HCT116 (cell line): ENCODE measurements around the gene RRBP1. TPM values are rescaled to one million over a fixed set of nuclear protein-coding genes. Genes with fewer than 3 reads are reported as not detected.

ENCODE experiments used
- ATAC-seq: fragments of 200-7000 bp; cut with Tn5 transposase; 2 replicates; pipeline ENCODE4 v1.9.1; 2020; ENCODE audit warnings: mild to moderate bottlenecking, moderate library complexity
- BruUV-seq: library from RNA; stranded (reverse); fragments of 400-500 nt; replicated peaks from 2 replicates; lab custom pipeline; 2021; lab: Mats Ljungman, UMichigan
- CTCF ChIA-PET: fragments of 300-600 bp; sonication (Branson Sonifier 250); formaldehyde crosslinking; loops from one replicate; lab custom pipeline; 2021; ENCODE audit warnings: antibody characterized with exemption; lab: Charles Lee
- POLR2A ChIA-PET: fragments of 300-600, 350-600 bp; sonication (Branson Sonifier 250); formaldehyde crosslinking; loops from one replicate; lab custom pipeline; 2021; ENCODE audit warnings: antibody characterized with exemption; lab: Charles Lee
- RAD21 ChIA-PET, 2 experiments: fragments of 300-600 bp; sonication (Branson Sonifier 250); formaldehyde crosslinking; loops; one replicate each; lab custom pipeline; 2023; ENCODE audit warnings: low total read pairs in 2 of 2; ENCODE audit not compliant: uncharacterized antibody in 2 of 2, unreplicated experiment in 2 of 2, low non-redundant PET in 1 of 2; lab: Charles Lee
- DNase-seq: peaks from one replicate; pipeline ENCODE4 v3.0.0-alpha.2; 2010; ENCODE audit warnings: low read depth, low spot score
- H2AFZ ChIP-seq: fragments of 200-600 bp; shearing (Covaris generic), sonication (generic); 2 replicates; pipeline ENCODE4 v1.6.1; 2017; ENCODE audit warnings: low read depth, mixed run types, mixed read lengths, antibody characterized with exemption, low read length; ENCODE audit not compliant: poor library complexity, severe bottlenecking
- H3K27ac ChIP-seq: 2 replicates; pipeline ENCODE4 v1.5.1; 2012; ENCODE audit warnings: low read depth, low read length
- H3K27me3 ChIP-seq: fragments of 200-600 bp; sonication (generic); 2 replicates; pipeline ENCODE4 v1.6.1; 2016; ENCODE audit warnings: mixed run types, low read length, mixed read lengths; ENCODE audit not compliant: insufficient read depth
- H3K36me3 ChIP-seq, 2 experiments: fragments of 200-500 bp in 1 of 2; fragments of 200-600 bp in 1 of 2; sonication (Bioruptor generic) in 1 of 2; sonication (generic) in 1 of 2; 2 replicates each; pipeline versions ENCODE4 v1.5.1 to v1.6.1; 2014 to 2016; ENCODE audit warnings: low read length in 2 of 2, inconsistent platforms in 1 of 2, mixed read lengths in 1 of 2, mixed run types in 1 of 2; ENCODE audit not compliant: insufficient read depth in 2 of 2, control insufficient read depth in 1 of 2
- H3K4me1 ChIP-seq, 2 experiments: fragments of 200-600 bp in 1 of 2; sonication (generic) in 1 of 2; 2 replicates each; pipeline versions ENCODE4 v1.5.1 to v1.6.1; 2012 to 2017; ENCODE audit warnings: low read length in 2 of 2, inconsistent platforms in 1 of 2, mild to moderate bottlenecking in 1 of 2, mixed read lengths in 1 of 2, mixed run types in 1 of 2, moderate library complexity in 1 of 2; ENCODE audit not compliant: insufficient read depth in 2 of 2, control insufficient read depth in 1 of 2
- H3K4me2 ChIP-seq: fragments of 200-600 bp; sonication (generic); 2 replicates; pipeline ENCODE4 v1.6.1; 2017; ENCODE audit warnings: mixed run types, low read length, mixed read lengths
- H3K4me3 ChIP-seq, 2 experiments: fragments of 200-600 bp in 1 of 2; sonication (generic) in 1 of 2; replicated peaks in 1 of 2; 2 replicates each; pipeline ENCODE4 v1.5.1; 2011 to 2016; ENCODE audit warnings: low read length in 2 of 2, control low read depth in 1 of 2, low read depth in 1 of 2, mild to moderate bottlenecking in 1 of 2, mixed read lengths in 1 of 2, mixed run types in 1 of 2
- H3K79me2 ChIP-seq: fragments of 200-600 bp; sonication (generic); 2 replicates; pipeline ENCODE4 v1.6.1; 2017; ENCODE audit warnings: mild to moderate bottlenecking, mixed run types, low read length, moderate library complexity, mixed read lengths; ENCODE audit not compliant: insufficient read depth
- H3K9ac ChIP-seq: fragments of 200-600 bp; sonication (generic); 2 replicates; pipeline ENCODE4 v1.6.1; 2016; ENCODE audit warnings: low read length, mixed read lengths
- H3K9me2 ChIP-seq: fragments of 200-600 bp; sonication (generic), shearing (Covaris generic); 2 replicates; pipeline ENCODE4 v1.6.1; 2017; ENCODE audit warnings: mixed run types, mild to moderate bottlenecking, moderate library complexity; ENCODE audit not compliant: insufficient read depth
- H3K9me3 ChIP-seq, 2 experiments: fragments of 200-500 bp in 1 of 2; fragments of 200-600 bp in 1 of 2; sonication (Bioruptor generic) in 1 of 2; sonication (generic) in 1 of 2; 2 replicates each; pipeline ENCODE4 v1.6.1; 2014 to 2017; ENCODE audit warnings: low read length in 2 of 2, mixed read lengths in 2 of 2, inconsistent platforms in 1 of 2, low read depth in 1 of 2, mild to moderate bottlenecking in 1 of 2, mixed run types in 1 of 2, moderate library complexity in 1 of 2; ENCODE audit not compliant: control insufficient read depth in 1 of 2, insufficient read depth in 1 of 2
- H4K20me1 ChIP-seq: fragments of 200-600 bp; sonication (generic), shearing (Covaris generic); 2 replicates; pipeline ENCODE4 v1.6.1; 2017; ENCODE audit warnings: mixed run types, mild to moderate bottlenecking, moderate library complexity; ENCODE audit not compliant: insufficient read depth
- EGR1 ChIP-seq: IDR thresholded peaks from 2 replicates; pipeline ENCODE4 v1.6.1; 2012; ENCODE audit warnings: low read depth
- ELF1 ChIP-seq: IDR thresholded peaks from 2 replicates; pipeline ENCODE4 v1.6.1; 2012; ENCODE audit warnings: low read depth, borderline replicate concordance
- EZH2phosphoT487 ChIP-seq: fragments of 200-600 bp; IDR thresholded peaks from 2 replicates; pipeline ENCODE4 v1.6.1; 2018; ENCODE audit warnings: antibody characterized with exemption, borderline replicate concordance
- SIN3A ChIP-seq: IDR thresholded peaks from 2 replicates; pipeline ENCODE4 v1.6.1; 2012; ENCODE audit warnings: low read depth
- SP1 ChIP-seq: IDR thresholded peaks from 2 replicates; pipeline ENCODE4 v1.6.1; 2012; ENCODE audit warnings: low read depth
- intact Hi-C: fragments of 100-400 bp; cut with micrococcal nuclease; formaldehyde crosslinking; loops from 2 replicates; pipeline ENCODE4 v1.10.0; 2022
- total RNA-seq: library from RNA; stranded (reverse); gene quantifications from one replicate; pipeline ENCODE4 v1.2.1, GENCODE V29; 2021; ENCODE audit not compliant: unreplicated experiment
- TF ChIP-seq, protein P1 (sequence below): IDR thresholded peaks from 2 replicates; pipeline ENCODE4 v1.6.1; 2012
- TF ChIP-seq, protein P2 (sequence below): IDR thresholded peaks from 2 replicates; pipeline ENCODE4 v1.6.1; 2011; ENCODE audit warnings: mild to moderate bottlenecking, low read length, moderate library complexity; ENCODE audit not compliant: insufficient replicate concordance; ENCODE audit errors: extremely low read depth

Gene RRBP1
- total RNA-seq, 1 experiment from 2014 or later, result 123 TPM

DNA sequence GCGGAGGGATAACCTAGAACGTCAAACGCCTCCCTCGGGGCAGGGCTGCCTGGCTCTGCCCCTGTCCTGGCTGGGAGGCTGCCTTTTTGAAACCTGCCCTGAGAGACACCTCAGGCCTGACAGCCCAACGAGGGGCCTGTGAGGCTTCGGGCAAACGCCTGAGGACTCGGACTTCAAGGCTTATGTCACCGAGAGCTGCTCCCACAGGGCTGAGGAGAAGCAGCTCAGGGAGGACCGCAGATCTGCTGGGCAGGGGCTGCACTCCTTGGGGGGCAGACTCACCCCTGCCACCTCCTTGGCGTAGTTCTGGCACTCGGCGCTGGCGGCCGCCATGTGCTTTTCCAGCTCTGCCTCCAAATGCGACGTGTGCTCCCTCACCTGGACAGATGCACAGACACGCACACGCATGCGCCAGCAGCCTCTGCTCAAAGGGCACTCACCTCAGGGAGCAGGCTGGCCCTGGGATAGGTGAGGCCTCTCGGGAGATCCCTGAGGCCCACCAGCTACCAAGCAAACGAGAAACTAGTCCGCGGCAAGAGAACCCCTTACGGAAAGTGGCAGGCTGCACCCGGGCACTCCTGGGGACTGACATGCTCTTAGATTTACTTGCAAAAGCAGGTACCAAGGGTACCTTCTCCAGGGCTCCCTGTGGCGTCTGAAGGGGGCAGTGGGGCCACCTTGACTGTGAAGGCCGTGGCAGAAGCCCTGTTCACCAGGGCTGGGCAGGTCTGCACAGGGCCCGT, 62.5 kb downstream of the RRBP1 start:
- Histone ChIP-seq H3K27ac (no peak overlapping the region), H3K4me1 (no peaks in the 10 kb centered on the region), H3K9me3 (no peaks in the 10 kb centered on the region), H3K9ac (no peak overlapping the region)
- intact Hi-C loops, result no loop called here
- TF ChIP-seq, protein P1, sequence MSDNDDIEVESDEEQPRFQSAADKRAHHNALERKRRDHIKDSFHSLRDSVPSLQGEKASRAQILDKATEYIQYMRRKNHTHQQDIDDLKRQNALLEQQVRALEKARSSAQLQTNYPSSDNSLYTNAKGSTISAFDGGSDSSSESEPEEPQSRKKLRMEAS, result no peak
- TF ChIP-seq EZH2phosphoT487 (no peak), SIN3A (no peak), EGR1 (no peak), ELF1 (no peak), SP1 (no peak)
- TF ChIP-seq, protein P2, sequence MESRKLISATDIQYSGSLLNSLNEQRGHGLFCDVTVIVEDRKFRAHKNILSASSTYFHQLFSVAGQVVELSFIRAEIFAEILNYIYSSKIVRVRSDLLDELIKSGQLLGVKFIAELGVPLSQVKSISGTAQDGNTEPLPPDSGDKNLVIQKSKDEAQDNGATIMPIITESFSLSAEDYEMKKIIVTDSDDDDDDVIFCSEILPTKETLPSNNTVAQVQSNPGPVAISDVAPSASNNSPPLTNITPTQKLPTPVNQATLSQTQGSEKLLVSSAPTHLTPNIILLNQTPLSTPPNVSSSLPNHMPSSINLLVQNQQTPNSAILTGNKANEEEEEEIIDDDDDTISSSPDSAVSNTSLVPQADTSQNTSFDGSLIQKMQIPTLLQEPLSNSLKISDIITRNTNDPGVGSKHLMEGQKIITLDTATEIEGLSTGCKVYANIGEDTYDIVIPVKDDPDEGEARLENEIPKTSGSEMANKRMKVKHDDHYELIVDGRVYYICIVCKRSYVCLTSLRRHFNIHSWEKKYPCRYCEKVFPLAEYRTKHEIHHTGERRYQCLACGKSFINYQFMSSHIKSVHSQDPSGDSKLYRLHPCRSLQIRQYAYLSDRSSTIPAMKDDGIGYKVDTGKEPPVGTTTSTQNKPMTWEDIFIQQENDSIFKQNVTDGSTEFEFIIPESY, result no peak
- TF ChIP-seq, all 23 proteins: peak for 0
- Histone ChIP-seq H3K9me2 (no peaks in the 10 kb centered on the region), H3K4me2 (no peak overlapping the region), H2AFZ (no peak overlapping the region), H3K27me3 (no peaks in the 10 kb centered on the region), H4K20me1 (no peaks in the 10 kb centered on the region), H3K4me3 (no peak overlapping the region), H3K79me2 (no peaks in the 10 kb centered on the region), H3K36me3 (peaks cover 16 to 31% of the 10 kb centered on the region in 2 experiments; a peak in 3 of 4 replicates)
- DNase-seq (no peak), ATAC-seq (no peak)
- BruUV-seq, result no TSS peak
- POLR2A ChIA-PET, result no interaction called here
- RAD21 ChIA-PET, result no interaction called here
- CTCF ChIA-PET, result no interaction called here
